Activated T-helper 1 cell treated with Interleukin-2 at 50 U/mL for 16 hours (primary cell): Measurements from ENCODE around the gene NKPD1.

Experiments
- DNase-seq: peaks from one replicate; pipeline ENCODE4 v3.0.0-alpha.2; 2020; ENCODE audit warnings: low read depth

The NKPD1 gene

GRCh38 chr19:45160870-45161737, at the start of gene NKPD1:
NKPD1 (minus strand) TSS chr19:45160982; CDS start chr19:45160150, 832 bp downstream.
- no peak for DNase-seq

GRCh38 chr19:45206328-45206727, 45.5 kb upstream of the NKPD1 start:
- no peak for DNase-seq

GRCh38 chr19:45205810-45206209, 45.0 kb upstream of the NKPD1 start:
- DNase-seq = no peak

GRCh38 chr19:45202637-45203036, 41.9 kb upstream of the NKPD1 start:
- DNase-seq = no peak

- DNase-seq = no peak
Observed at GRCh38 chr19:45200568-45200967, 39.8 kb upstream of the NKPD1 start.

- DNase-seq = no peak
Observed at GRCh38 chr19:45195764-45196163, 35.0 kb upstream of the NKPD1 start.

GRCh38 chr19:45191375-45191774, 30.6 kb upstream of the NKPD1 start:
- DNase-seq = no peak

- DNase-seq = no peak
Observed at GRCh38 chr19:45189971-45190370, 29.2 kb upstream of the NKPD1 start.

GRCh38 chr19:45187421-45188100, 26.8 kb upstream of the NKPD1 start:
- no peak for DNase-seq

GRCh38 chr19:45186509-45187334, 25.9 kb upstream of the NKPD1 start:
- DNase-seq = no peak

GRCh38 chr19:45184115-45184514, 23.3 kb upstream of the NKPD1 start:
- no peak for DNase-seq

- DNase-seq = no peak
Observed at GRCh38 chr19:45182758-45183157, 22.0 kb upstream of the NKPD1 start.

GRCh38 chr19:45180936-45181335, 20.2 kb upstream of the NKPD1 start:
- DNase-seq = no peak

- DNase-seq = no peak
Observed at GRCh38 chr19:45179892-45180370, 19.1 kb upstream of the NKPD1 start.

GRCh38 chr19:45179072-45179891, 18.5 kb upstream of the NKPD1 start:
- DNase-seq = peak; percentile 17

- DNase-seq = peak; percentile 99
Observed at GRCh38 chr19:45178262-45179071, 17.7 kb upstream of the NKPD1 start, which contains the start of gene BLOC1S3. BLOC1S3 (plus strand) TSS chr19:45178784; CDS start chr19:45179297, 513 bp downstream.

GRCh38 chr19:45177817-45178261, 17.1 kb upstream of the NKPD1 start, which contains the start of gene TRAPPC6A:
TRAPPC6A (minus strand) TSS chr19:45178237; CDS start chr19:45178218, 19 bp downstream.
- no peak for DNase-seq

GRCh38 chr19:45175515-45176345, 14.9 kb upstream of the NKPD1 start:
- no peak for DNase-seq

- DNase-seq = no peak
Observed at GRCh38 chr19:45173816-45174215, 13.0 kb upstream of the NKPD1 start.
